HG03045 (cell line): Measurements from ENCODE around the gene ATAD3C.
"Not testable (repeated sequence)": the region's sequence is repeated elsewhere in the genome, so short reads cannot be mapped to it uniquely, and the experiment has no call there.

ENCODE experiments used
- ATAC-seq: cut with Tn5 transposase; IDR thresholded peaks from one replicate; pipeline ENCODE4 v1.9.1; 2021; ENCODE audit warnings: mild to moderate bottlenecking, moderate library complexity; ENCODE audit not compliant: unreplicated experiment

Gene ATAD3C, protein sequence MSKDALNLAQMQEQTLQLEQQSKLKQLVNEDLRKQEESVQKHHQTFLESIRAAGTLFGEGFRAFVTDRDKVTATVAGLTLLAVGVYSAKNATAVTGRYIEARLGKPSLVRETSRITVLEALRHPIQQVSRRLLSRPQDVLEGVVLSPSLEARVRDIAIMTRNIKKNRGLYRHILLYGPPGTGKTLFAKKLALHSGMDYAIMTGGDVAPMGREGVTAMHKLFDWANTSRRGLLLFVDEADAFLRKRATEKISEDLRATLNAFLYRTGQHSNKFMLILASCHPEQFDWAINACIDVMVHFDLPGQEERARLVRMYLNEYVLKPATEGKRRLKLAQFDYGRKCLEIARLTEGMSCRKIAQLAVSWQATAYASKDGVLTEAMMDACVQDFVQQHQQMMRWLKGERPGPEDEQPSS

DNA sequence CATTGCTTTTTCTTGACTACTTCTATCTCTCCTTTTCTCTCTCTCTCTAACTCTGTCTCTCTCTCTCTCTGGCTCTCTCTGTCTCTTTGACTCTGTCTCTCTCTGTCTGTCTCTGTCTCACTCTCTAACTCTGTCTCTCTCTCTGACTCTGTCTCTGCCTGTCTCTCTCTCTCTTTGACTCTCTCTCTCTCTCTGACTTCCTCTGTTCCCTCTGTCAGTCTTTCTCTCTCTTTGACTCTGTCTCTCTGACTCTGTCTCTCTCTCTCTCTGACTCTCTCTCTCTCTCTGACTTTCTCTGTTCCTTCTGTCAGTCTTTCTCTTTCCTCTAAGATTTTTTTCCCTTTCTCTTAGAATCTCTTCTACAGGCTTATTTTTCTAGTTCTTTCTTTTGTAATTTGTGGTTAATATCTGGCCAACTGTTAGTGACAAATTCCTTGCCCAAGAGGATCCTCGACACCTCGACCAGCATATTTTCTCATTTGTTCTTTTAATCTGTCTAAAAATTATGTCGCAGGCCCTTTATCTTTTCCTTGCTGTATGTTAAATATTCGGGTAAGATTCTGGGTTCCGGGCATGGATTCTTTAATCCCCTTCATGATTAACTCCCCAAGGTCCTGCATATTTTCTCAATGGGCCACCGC lies at the start of gene ATAD3C:
Gene ATAD3C (plus strand): TSS at position 591 of the 641 bp plus-strand sequence. CDS start 995 bp downstream, outside the sequence.
- no peak for ATAC-seq

DNA sequence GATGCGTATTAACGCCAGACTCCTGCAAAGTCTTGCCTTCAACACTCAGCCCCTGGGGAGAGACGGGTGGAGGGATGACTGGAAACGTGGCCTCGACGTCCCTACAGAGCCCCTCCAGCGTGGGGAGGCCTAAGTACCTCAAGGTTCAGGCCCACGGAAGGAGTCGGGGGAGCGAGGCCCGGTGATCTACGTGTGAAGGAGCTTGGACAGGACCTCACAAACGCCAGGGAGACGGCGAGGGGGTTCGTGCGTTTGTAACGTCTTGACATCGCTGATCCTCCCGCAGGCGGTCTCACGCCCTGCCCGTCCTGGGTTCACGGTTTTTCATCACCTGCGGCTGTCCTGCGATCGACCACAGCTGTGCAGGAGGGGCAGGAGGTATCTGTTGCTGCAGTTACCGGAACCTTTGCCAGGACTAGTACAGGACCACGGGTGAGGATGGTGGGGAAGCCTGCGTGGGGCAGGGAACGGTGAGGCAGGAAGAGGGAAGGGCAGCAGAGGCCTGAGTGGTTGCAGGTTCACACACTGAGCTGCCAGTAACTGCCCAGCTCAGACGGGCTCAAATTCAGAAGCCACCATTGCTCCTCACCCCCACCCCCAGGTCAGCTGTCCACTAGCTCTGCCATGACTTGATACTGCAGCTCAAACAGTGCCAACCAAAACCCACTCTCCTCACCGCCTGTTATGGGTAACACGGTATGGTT lies 49.5 kb upstream of the ATAD3C start:
- ATAC-seq: no peak

DNA sequence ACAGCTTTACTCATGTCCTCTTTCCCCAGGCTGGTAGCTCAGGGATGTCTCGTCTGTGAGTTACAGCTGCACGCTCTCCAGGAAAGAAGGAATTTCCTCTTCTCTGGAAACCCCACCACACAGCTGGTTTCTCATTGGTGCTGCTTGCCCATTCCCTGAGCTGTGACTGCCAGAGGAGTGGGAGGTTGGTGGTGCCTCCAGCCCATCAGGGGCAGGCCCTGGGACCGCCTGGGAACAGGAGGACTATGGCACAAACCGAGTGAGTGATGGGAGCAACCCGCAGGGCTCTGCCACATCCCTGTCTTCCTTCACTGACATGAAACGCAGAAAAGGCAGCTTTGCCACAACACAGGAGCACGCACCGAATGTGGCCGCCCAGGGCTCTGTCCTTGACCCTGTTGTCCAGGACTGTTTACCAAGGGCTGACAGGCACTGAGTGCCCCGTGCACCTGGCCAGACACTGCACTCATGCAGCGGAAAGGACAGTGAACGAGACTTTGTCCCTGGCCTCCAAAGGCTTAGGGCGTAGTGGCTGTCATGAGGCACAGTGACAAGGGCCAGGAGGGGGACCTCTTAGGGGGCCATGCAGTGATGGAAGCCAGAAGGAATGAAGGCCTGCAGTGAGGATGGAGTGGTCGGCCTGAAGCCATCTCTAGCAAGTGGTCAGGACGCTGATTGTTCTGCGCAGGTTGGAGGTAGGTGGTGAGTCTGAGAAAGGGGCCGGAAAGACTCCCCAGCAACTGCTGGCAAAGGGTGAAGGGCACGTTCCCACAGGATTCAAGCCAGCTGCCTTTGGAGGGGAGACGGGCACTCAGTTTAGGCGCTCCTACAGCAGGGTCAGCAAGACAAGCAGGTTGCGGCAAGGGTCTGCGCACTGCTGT lies 48.7 kb upstream of the ATAD3C start:
- no peak for ATAC-seq

DNA sequence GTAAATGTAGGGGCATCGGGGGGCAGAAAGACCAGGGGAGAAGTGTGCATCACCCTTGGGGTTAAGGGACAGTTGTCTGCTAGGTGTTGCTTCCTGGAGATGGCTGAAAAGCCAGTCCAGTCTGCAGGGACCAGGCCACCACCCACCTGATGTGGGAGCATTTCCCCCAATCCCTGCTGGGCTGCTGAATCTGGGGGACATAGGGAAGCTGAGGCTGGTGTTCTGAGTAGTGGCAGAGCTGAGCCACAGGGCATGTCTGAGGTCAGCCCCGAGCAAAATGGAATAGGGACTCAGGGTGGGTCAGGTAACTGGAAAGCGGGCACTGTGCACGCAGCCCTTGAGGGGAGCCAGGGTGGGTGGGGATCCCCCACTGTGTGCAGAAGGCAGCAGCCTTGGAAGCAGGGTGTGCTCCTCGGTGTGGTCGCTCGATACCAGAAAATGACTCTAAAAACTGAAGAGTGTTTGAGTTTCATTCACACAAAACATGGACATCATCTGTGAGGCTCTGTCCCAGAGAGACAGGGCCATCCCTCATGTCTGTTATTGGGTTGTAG lies 48.0 kb upstream of the ATAD3C start:
- ATAC-seq: no peak

DNA sequence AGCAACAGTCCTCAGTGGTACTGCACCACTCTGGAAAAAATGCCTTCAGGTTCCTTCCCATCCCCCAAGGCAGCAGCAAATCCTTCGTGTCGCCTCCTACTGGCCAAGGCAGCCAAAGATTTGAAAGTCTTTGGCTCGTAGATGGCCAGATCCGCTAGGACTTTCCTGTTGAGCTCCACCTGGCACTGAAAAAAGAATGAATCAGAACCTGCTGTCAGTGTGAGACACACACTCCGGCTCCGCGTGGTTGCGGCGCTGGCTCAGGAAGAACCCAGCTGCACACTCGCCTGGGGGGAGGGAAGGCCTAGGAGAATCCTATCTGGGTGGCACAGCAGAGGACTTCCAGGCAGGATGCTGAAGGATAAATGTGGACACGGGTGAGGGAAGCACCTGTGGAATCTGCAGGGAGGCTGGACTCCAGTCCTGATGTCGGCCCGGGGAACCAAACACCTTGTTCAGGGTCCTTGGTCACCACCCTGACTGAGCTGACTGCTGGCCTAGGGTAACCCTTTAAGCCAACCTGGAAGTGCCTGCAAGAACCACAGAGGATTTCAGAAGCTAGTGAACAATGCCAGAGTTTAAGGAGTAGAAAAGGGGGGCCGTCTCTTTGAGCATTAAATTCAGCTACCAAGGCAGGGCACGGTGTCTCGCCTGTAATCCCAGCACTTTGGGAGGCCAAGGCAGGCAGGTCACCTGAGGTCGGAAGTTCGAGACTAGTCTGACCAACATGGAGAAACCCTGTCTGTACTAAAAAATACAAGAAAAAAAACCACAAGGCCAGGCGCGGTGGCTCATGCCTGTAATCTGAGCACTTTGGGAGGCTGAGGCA lies 47.2 kb upstream of the ATAD3C start:
- ATAC-seq: no peak

DNA sequence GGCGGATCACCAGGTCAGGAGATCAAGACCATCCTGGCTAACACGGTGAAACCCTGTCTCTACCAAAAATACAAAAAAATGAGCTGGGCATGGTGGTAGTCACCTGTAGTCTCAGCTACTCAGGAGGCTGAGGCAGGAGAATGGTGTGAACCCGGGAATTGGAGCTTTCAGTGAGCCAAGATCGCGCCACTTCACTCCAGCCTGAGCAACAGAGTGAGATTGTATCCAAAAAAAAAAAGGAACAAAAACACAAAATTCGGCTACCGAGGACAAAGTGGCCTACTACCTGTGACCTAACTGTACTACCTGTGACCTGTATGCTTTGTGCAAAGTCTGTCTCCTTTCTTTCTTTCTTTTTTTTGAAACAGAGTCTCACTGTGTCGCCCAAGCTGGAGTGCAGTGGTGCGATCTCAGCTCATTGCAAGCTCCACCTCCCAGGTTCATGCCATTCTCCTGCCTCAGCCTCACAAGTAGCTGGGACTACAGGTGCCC lies 46.5 kb upstream of the ATAD3C start:
- ATAC-seq: not testable (repeated sequence)

DNA sequence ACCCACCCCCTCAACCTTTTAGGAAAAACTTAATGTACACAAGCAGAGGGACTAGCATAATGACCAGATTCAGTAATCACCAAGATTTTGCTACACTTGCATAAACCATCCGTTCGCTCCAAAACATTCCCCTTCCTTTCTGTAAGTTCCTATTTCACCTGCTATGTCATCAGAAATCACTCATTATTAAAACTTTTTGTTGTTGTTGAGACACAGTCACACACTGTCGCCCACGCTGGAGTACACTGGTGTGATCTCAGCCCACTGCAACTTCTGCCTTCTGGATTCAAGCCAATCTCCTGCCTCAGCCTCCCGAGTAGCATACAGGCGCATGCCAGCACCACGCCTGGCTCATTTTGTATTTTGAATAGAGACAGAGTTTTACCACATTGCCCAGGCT lies 45.8 kb upstream of the ATAD3C start:
- ATAC-seq: no peak

DNA sequence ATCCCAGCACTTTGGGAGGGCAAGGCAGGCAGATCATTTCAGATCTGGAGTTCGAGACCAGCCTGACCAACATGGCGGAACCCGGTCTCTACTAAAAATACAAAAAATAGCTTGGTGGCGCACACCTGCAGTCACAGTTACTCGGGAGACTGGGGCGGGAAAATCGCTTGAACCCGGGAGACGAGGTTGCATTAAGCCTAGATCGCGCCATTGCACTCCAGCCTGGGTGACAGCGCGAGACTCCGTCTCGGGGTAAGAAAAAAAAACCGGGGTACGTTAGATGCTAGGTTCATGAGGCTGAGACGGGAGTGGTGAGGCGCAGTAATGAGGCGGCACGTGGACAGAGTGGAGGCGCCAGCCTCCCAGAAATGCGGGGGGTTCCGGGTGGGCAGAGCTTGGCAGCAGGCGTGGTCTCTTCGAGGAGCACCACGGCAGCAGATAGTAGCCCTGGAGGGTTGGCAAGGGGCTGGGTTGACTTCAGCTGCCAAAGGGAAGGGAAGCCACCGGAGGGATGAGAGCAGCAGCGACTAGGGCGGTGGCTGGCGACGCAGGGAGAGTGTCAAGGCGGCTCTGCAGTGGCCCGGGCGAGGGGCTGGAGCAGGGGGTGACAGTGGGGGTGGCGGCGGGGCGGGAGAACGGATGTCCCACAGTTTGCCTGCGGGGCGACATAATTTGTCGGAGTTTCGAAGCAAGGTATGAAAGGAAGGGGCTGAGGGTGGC lies 43.2 kb upstream of the ATAD3C start:
- ATAC-seq: peak; percentile 6

DNA sequence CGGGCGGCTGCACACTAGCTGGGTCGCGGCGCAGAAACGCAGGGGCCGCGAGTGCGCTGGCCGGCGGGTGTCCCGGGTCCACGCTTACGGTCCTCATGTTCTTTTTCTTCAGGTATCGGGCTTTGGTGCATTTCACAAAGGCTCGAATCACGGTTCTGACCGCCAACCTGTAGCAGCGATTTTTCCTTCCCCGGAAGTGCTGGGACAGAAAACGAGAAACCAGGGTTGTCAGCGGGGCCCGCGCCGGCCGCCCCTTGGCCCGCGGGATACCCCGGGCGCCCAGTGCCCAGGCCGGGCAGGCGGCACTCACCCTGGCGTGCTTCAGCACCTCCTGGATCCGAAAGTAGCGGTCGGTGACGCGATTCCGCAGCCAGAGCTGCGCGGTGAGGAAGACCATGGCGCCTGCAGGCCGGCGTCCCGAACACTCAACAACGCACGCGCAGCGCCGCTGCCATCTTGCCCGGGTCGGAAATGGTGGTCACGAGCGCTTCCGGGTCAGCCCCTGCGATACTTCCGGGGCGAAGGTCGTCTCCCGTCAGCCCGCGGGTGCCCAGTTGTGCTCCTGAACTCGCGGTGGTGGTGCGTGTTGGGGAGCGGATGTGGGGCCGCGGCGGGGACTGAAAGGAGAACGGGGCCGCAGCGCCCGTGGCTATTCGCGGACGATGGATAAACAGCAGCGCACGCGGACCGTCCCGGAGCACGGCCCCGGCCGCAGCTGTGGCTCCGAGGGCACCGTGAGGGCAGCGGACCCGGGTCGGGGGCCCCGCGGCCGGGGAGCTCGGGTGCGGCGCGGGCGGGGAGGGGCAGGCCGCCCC lies 42.5 kb upstream of the ATAD3C start, which contains the start of gene MRPL20:
Gene MRPL20 (minus strand): TSS at position 473 of the 815 bp plus-strand sequence. CDS start 76 bp downstream, at position 397.
- ATAC-seq: peak; percentile 81

DNA sequence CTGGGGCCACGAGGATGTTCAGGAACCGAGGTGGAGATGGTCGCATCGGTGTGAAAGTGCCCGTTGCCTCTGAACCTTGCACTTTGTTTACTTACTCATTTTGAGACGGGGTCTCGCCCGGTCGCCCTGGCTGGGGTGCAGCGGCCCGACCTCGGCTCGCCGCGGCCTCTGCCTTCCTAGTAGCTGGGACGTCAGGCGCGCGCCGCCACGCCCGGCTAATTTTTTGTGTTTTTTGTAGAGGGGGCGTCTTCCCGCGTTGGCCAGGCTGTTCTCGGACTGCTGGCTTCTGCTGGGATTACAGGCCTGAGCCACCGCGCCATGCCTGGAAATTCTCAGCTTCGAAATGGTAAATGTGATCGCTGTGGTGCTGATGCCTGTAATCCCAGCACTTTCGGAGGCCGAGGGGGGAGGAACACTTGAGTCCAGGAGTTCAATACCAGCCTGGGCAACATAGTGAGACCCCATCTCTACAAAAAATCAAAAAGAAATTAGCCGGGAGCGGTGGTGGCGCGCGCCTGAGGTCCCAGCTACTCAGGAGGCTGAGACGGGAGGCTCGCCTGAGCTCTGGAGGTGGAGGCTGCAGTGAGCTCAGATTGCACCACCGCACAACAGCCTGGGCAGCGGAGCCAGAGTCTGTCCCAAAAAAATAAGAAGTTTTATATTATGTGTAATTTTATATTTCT lies 41.7 kb upstream of the ATAD3C start:
- ATAC-seq: peak; percentile 19

DNA sequence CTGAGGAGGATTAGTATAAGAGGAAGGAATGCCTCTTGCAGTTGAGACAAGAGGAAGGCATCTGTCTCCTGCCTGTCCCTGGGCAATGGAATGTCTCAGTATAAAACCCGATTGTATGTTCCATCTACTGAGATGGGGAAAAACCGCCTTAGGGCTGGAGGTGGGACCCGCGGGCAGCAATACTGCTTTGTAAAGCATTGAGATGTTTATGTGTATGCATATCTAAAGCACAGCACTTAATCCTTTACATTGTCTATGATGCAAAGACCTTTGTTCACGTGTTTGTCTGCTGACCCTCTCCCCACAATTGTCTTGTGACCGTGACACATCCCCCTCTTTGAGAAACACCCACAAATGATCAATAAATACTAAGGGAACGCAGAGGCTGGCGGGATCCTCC lies 39.3 kb upstream of the ATAD3C start:
- not testable (repeated sequence) for ATAC-seq

DNA sequence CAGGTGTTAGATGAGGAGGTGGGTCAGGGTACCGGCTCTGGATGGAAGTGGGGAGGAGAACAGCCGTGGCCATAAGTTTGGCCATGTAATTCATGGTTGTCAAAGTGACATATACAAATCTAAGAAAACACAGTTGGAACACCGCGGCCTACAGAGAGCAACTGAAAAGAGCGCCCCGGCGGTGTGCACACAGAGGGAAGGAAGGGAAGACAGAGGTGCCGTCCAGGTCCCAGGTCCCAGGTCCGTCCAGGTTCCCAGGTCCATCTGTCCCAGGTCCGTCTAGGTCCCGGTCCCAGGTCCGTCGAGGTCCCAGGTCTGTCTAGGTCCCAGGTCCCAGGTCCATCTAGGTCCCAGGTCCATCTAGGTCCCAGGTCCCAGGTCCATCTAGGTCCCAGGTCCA lies 37.9 kb upstream of the ATAD3C start:
- ATAC-seq: no peak

DNA sequence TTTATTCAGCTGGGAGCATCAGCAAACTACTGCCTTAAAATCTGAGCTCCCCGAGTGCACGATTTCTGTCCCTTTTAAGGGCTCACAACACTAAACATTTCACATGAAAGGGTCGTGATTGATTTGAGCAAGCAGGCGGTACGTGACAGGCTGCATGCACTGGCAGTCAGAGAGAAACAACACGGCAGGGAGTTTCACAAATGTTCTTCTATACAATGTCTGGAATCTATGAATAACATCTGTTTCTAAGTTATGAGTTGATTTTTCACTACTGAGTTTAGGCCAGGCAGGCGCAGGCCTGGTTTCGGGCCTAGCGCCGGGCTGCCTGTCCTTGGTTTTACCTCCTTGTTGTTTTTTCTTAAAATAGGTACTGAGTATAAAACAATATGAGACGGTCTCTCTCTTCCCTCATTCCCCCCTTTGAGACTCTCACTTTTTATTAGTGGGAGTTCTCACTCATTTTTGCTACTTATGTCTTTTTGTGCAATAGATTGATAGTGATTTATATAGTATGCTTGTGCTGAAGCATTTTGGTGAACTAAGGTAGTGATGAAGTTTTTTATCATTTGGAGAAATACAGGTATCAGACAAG lies 37.1 kb upstream of the ATAD3C start:
- not testable (repeated sequence) for ATAC-seq

DNA sequence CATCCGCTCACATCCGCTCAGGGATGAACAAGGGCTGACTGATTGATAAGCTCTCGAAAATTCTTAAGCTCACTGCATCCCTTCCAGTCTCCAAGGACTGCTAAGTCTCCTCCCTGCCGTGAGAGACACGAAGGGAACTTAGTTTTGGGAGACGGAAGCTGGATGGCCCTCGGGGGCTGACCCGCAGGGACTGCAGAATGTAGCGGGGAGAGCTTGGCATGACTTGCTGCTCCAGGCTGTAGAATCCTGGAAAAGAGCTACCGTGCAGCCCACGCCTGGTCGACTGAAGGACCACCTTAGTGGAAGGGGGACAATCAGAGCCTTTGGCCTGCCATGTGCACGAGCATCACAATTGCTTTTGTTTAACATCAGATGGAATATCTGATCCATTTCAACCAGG lies 33.7 kb upstream of the ATAD3C start:
- ATAC-seq: no peak

DNA sequence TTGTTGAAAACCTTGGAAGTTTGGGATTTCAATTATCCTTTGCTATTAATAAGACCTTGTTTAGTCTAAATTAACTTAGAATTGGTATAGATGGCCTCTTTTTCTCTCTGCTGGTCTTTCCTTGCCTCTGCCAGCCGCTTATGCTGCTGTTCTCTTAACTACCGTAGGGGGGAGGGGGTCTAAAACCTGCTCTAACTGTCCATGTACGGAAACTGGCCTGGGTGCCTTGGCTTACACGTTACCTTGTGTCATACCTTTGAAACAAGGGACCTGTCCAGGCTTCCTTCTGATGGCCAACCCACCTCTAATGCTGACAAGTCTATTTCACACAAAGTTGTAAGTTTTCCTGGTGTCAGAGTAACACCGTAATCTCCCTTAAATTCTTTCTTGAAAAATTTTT lies 32.1 kb upstream of the ATAD3C start:
- ATAC-seq: not testable (repeated sequence)

DNA sequence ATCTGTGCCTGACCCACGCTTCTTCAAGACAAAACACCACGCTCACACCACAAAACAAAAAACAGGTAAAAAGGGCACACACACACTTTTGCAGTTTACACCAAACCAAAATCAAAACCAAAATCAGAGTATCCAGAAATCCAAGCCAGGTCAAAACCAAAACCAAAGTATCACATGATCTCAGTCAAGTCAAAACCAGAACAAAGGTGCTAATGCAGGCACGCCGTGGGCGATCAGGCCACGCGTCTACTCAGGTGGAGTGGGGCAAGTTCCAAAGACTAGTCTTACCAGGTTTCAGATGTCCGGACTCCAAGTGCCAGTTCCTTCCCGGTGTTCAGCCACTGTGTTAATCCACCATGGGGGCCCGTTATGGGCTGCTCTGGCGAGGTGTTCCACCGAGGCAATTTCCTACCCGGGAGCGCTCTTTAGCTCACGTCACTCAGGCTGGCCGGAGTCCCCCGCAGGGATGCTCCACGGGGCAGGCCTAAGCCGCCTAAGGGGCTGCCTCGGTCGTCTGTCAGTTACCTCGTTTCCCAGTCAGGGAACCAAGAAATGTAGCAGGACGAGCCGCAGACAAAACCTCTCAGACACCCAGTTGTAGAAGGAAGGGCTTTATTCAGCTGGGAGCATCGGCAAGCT lies 31.5 kb upstream of the ATAD3C start:
- ATAC-seq: not testable (repeated sequence)
